ENCODE data around the gene MMRN2.

DNA sequence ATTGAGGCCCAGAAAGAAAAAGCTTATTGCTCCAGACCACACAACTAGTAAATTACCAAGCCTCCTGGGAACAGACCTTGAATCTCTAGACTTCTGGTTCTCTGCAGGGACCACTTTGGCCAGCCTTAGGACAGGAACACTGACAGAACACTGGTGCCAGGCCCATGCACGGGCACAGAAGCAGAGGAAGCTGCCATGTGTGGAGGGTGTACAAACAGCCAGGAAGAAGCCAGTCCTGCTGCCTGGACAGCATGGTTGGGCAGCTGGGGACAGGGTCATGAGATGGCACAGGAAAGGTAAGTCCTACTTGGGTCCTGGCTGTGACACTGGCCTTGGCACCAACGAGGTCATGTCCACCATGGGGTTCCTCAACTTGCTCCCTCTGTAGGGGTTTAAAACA is 19.2 kb downstream of the MMRN2 start:
- no peak for TF ChIP-seq CTCF (IDR thresholded peaks at IDR 0.05)
- TF ChIP-seq POLR2A (IDR thresholded peaks at IDR 0.05), result no peak

All from stomach (tissue), 4 donors.